ENCODE measurements around the gene ZNF716.
"Not testable (repeated sequence)": the region's sequence is repeated elsewhere in the genome, so short reads cannot be mapped to it uniquely, and the experiment has no call there.

ZNF716 gene

GRCh38 chr7:57487957-57488356 is 38.0 kb downstream of the ZNF716 start:
- H3K4me1 Mint-ChIP-seq = no peaks in the 10 kb centered on the region
- no peak for TF ChIP-seq CTCF (IDR thresholded peaks at IDR 0.05)

GRCh38 chr7:57495111-57495510 is 45.1 kb downstream of the ZNF716 start:
- H3K36me3 Mint-ChIP-seq (ENCODE audit: low read depth); H3K27me3 Mint-ChIP-seq (ENCODE audit: low read depth, poor library complexity); H3K4me3 Mint-ChIP-seq; H3K4me1 Mint-ChIP-seq; H3K27ac Mint-ChIP-seq; DNase-seq: not testable (repeated sequence)
- peaks cover 20% of the 10 kb centered on the region for H3K9me3 Mint-ChIP-seq

More at GRCh38 chr7:57487957-57488356, 38.0 kb downstream of the ZNF716 start:
- no peaks in the 10 kb centered on the region for H3K27me3 Mint-ChIP-seq (ENCODE audit: low read depth, poor library complexity)
- H3K27ac Mint-ChIP-seq = no peak overlapping the region
- H3K36me3 Mint-ChIP-seq (ENCODE audit: low read depth) = peaks cover 4% of the 10 kb centered on the region
- no peaks in the 10 kb centered on the region for H3K9me3 Mint-ChIP-seq
- no peak overlapping the region for H3K4me3 Mint-ChIP-seq
- DNase-seq = no peak

GRCh38 chr7:57496395-57496794 is 46.4 kb downstream of the ZNF716 start:
- H3K27ac Mint-ChIP-seq = no peak overlapping the region
- no peak overlapping the region for H3K4me3 Mint-ChIP-seq
- H3K9me3 Mint-ChIP-seq = peaks cover 33% of the 10 kb centered on the region
- H3K36me3 Mint-ChIP-seq (ENCODE audit: low read depth) = no peaks in the 10 kb centered on the region
- H3K27me3 Mint-ChIP-seq (ENCODE audit: low read depth, poor library complexity) = no peaks in the 10 kb centered on the region
- H3K4me1 Mint-ChIP-seq = no peaks in the 10 kb centered on the region
- TF ChIP-seq CTCF (IDR thresholded peaks at IDR 0.05) = no peak
- DNase-seq = no peak

GRCh38 chr7:57505176-57505575 is 55.2 kb downstream of the ZNF716 start:
- TF ChIP-seq CTCF (IDR thresholded peaks at IDR 0.05) = no peak
- Mint-ChIP-seq H3K4me1 (no peaks in the 10 kb centered on the region), H3K27me3 (ENCODE audit: low read depth, poor library complexity) (no peaks in the 10 kb centered on the region), H3K36me3 (ENCODE audit: low read depth) (no peaks in the 10 kb centered on the region), H3K9me3 (peaks cover 75% of the 10 kb centered on the region), H3K27ac (no peak overlapping the region), H3K4me3 (no peak overlapping the region)
- DNase-seq = no peak

Measured in nephron progenitor cell (in vitro differentiated cells).